ENCODE results near the gene TAC1. TPM values are rescaled to one million over a fixed set of nuclear protein-coding genes. Genes with fewer than 3 reads are reported as not detected.
"Not testable (repeated sequence)": the region's sequence is repeated elsewhere in the genome, so short reads cannot be mapped to it uniquely, and the experiment has no call there.

The TAC1 gene
- total RNA-seq, 2 experiments from 2014 or later = not detected

GRCh38 chr7:97752215-97752614 is 20.3 kb downstream of the TAC1 start:
- no peak overlapping the region for H3K27ac Mint-ChIP-seq
- intact Hi-C loops (cut with micrococcal nuclease) = no loop called here
- no peaks in the 10 kb centered on the region for H3K36me3 Mint-ChIP-seq (ENCODE audit: low read depth)
- H3K9me3 Mint-ChIP-seq = no peaks in the 10 kb centered on the region
- H3K4me1 Mint-ChIP-seq (ENCODE audit: low read depth) = no peaks in the 10 kb centered on the region
- H3K4me3 Mint-ChIP-seq = no peak overlapping the region
- CTCF ChIA-PET = no interaction called here
- no peak for DNase-seq
- H3K27me3 Mint-ChIP-seq (ENCODE audit: low read depth) = peaks cover 6% of the 10 kb centered on the region

- intact Hi-C loops (cut with micrococcal nuclease) = no loop called here
These were observed 25.9 kb downstream of the TAC1 start for GRCh38 chr7:97757824-97758223.

DNA sequence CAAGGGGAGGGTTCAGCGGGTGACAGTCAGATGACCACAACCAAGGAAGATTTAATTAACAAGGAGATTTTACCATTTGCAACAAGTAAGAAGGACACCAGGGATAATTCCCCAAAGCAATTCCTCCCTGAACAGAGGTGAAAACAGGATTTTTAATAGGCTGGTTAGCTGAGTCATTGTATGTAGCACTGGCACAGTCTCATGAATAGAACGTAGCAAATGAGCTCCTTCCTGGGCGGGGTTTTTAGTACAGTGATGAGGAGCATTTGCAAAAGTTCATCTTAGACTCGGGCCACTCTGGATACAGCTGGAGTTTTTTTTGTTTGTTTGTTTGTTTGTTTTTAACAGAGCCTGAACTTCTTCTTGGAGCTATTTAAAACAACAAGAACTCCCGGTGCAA is 39.0 kb downstream of the TAC1 start:
- Mint-ChIP-seq H3K36me3 (ENCODE audit: low read depth) (no peaks in the 10 kb centered on the region), H3K4me1 (ENCODE audit: low read depth) (no peaks in the 10 kb centered on the region), H3K4me3 (no peak overlapping the region), H3K27me3 (ENCODE audit: low read depth) (no peaks in the 10 kb centered on the region), H3K27ac (no peak overlapping the region), H3K9me3 (no peaks in the 10 kb centered on the region)
- intact Hi-C loops (cut with micrococcal nuclease) = no loop called here
- CTCF ChIA-PET = no interaction called here
- no peak for DNase-seq

More at GRCh38 chr7:97757824-97758223, 25.9 kb downstream of the TAC1 start:
- Mint-ChIP-seq H3K4me1 (ENCODE audit: low read depth) (no peaks in the 10 kb centered on the region), H3K27ac (no peak overlapping the region), H3K27me3 (ENCODE audit: low read depth) (peaks cover 3% of the 10 kb centered on the region), H3K4me3 (no peak overlapping the region), H3K36me3 (ENCODE audit: low read depth) (no peaks in the 10 kb centered on the region), H3K9me3 (no peaks in the 10 kb centered on the region)
- CTCF ChIA-PET = interaction anchor here (0.7 kb wide), 1 partner anchor 431 kb away, joined by 3 read pairs; no protein-coding TSS in a partner anchor
- DNase-seq = no peak

GRCh38 chr7:97771576-97771975 is 39.7 kb downstream of the TAC1 start:
- DNase-seq = no peak
- H3K36me3 Mint-ChIP-seq (ENCODE audit: low read depth) = no peaks in the 10 kb centered on the region

GRCh38 chr7:97772045-97772901 is 40.4 kb downstream of the TAC1 start:
- Mint-ChIP-seq H3K27ac (no peak overlapping the region), H3K9me3 (no peaks in the 10 kb centered on the region), H3K27me3 (ENCODE audit: low read depth) (peaks cover 6% of the 10 kb centered on the region), H3K4me1 (ENCODE audit: low read depth) (no peaks in the 10 kb centered on the region), H3K36me3 (ENCODE audit: low read depth) (no peaks in the 10 kb centered on the region), H3K4me3 (no peak overlapping the region)
- DNase-seq = no peak
- CTCF ChIA-PET = no interaction called here
- intact Hi-C loops (cut with micrococcal nuclease) = no loop called here

More at GRCh38 chr7:97771576-97771975, 39.7 kb downstream of the TAC1 start:
- intact Hi-C loops (cut with micrococcal nuclease) = no loop called here
- CTCF ChIA-PET = no interaction called here
- H3K27ac Mint-ChIP-seq = no peak overlapping the region
- H3K4me1 Mint-ChIP-seq (ENCODE audit: low read depth) = no peaks in the 10 kb centered on the region
- no peak overlapping the region for H3K4me3 Mint-ChIP-seq
- H3K27me3 Mint-ChIP-seq (ENCODE audit: low read depth) = peaks cover 3% of the 10 kb centered on the region
- H3K9me3 Mint-ChIP-seq = no peaks in the 10 kb centered on the region

DNA sequence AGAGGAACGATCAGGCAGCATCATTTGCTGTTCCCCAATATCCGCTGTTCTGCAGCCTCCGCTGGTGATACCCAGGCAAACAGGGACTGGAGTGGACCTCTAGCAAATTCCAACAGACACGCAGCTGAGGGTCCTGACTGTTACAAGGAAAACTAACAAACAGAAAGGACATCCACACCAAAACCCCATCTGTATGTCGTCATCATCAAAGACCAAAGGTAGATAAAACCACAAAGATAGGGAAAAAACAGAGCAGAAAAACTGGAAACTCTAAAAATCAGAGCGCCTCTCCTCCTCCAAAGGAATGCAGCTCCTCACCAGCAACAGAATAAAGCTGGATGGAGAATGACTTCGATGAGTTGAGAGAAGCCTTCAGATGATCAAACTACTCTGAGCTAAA is 54.5 kb downstream of the TAC1 start:
- H3K27ac Mint-ChIP-seq; CTCF ChIA-PET; DNase-seq; H3K4me1 Mint-ChIP-seq (ENCODE audit: low read depth); intact Hi-C loops (cut with micrococcal nuclease); H3K4me3 Mint-ChIP-seq; H3K27me3 Mint-ChIP-seq (ENCODE audit: low read depth); H3K36me3 Mint-ChIP-seq (ENCODE audit: low read depth): not testable (repeated sequence)
- H3K9me3 Mint-ChIP-seq = peaks cover 15% of the 10 kb centered on the region

Other genes starting within 250 kb of the TAC1 start
- gene ASNS, start 140.3 kb downstream of the TAC1 start, total RNA-seq = 100 to 1,000 TPM; 332 to 337 TPM